22Rv1 (cell line): ENCODE data around the gene TMEM164.

Experiments
- CTCF ChIP-seq: fragments of 450-650 bp; IDR thresholded peaks from 2 replicates; pipeline ENCODE4 v1.5.1; 2017; ENCODE audit warnings: mild to moderate bottlenecking
- ZFX ChIP-seq: fragments of 450-650 bp; IDR thresholded peaks from 2 replicates; pipeline ENCODE4 v1.6.1; 2017; ENCODE audit warnings: antibody characterized with exemption, borderline replicate concordance

GRCh38 chrX:109964390-109964789 is 38.5 kb upstream of the TMEM164 start:
- TF ChIP-seq CTCF: no peak
- TF ChIP-seq ZFX: no peak
